GM10266 (cell line): Measurements from ENCODE around the gene GSX1.

ENCODE experiments used
- DNase-seq: peaks from one replicate; pipeline ENCODE4 v3.0.0; 2012; ENCODE audit errors: extremely low spot score
- TF ChIP-seq, protein P1 (sequence below): IDR thresholded peaks from 2 replicates; pipeline ENCODE4 v1.5.1; 2012; ENCODE audit warnings: mild to moderate bottlenecking, low read depth; ENCODE audit not compliant: control insufficient read depth, insufficient read depth; ENCODE audit errors: missing control alignments

GSX1 gene

DNA sequence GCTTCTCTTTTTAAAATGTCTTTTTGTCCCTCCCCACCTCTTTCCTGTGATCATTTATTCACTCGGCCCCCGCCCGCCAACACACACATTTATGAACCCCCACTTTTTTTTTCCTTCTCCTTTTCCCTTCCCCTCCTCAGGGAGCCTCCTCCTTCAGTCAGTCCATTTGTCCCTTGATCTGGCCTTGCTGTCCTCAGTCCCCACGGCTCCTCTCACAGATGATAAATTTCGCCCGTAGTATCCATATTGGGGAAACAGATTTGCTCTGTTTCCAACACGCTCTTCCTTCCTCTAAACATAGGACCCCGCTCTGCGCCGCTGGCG, 2.0 kb downstream of the GSX1 start:
- TF ChIP-seq, protein P1, sequence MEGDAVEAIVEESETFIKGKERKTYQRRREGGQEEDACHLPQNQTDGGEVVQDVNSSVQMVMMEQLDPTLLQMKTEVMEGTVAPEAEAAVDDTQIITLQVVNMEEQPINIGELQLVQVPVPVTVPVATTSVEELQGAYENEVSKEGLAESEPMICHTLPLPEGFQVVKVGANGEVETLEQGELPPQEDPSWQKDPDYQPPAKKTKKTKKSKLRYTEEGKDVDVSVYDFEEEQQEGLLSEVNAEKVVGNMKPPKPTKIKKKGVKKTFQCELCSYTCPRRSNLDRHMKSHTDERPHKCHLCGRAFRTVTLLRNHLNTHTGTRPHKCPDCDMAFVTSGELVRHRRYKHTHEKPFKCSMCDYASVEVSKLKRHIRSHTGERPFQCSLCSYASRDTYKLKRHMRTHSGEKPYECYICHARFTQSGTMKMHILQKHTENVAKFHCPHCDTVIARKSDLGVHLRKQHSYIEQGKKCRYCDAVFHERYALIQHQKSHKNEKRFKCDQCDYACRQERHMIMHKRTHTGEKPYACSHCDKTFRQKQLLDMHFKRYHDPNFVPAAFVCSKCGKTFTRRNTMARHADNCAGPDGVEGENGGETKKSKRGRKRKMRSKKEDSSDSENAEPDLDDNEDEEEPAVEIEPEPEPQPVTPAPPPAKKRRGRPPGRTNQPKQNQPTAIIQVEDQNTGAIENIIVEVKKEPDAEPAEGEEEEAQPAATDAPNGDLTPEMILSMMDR, result no peak
- DNase-seq, result no peak

DNA sequence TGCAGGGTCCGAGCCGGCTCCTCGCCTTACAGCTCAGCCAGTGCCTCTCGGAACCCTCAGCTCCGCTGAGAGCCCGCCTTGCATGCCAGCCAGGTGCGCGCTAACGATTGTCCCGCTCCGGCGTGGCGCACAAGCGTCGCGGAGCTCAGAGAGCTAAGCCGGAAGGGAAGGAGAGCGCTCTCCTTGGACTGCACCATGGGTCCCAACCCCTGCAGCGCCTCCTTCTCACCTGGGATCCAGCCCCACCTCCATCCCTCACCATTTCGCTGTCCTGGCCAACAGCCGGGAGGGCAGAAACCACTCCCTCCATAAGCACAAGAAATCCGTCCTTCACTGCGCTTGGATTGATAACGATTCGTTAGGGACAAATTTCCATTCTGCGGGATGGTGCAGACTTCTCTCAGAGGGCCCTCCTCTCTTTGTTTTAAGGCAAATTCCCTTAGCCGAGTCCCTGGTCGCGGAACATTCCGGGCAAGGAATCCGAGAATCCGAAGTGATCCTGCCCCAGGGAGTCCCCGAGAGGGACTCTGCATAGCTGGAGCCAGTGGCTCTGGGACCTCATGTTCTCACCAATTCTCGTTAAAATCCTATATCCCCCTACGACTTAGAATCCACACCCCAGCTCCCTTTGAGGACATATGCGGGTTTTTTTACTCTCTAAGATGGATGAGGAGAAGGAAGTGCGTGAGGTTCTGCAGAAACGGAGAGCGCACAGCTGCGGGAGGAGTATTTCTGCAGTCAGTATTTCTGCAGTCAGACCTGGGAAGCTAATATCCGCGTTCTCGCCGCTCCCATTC, 2.8 kb downstream of the GSX1 start:
- TF ChIP-seq, protein P1, result no peak
- DNase-seq, result no peak

DNA sequence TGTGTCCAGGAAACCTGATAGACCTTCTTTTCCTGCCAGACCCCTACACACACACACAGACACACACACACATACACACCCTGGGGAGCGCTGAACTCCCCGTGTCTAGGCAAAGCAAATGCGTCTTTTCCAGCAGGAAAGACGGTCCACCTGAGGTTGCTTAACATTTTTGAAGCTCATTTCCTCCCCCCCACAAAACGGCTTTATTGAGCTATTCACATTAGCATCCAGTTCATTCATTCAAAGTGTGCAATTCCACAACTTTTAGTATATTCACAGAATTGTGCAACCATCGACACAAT, 3.4 kb downstream of the GSX1 start:
- TF ChIP-seq, protein P1, result no peak
- DNase-seq, result no peak

DNA sequence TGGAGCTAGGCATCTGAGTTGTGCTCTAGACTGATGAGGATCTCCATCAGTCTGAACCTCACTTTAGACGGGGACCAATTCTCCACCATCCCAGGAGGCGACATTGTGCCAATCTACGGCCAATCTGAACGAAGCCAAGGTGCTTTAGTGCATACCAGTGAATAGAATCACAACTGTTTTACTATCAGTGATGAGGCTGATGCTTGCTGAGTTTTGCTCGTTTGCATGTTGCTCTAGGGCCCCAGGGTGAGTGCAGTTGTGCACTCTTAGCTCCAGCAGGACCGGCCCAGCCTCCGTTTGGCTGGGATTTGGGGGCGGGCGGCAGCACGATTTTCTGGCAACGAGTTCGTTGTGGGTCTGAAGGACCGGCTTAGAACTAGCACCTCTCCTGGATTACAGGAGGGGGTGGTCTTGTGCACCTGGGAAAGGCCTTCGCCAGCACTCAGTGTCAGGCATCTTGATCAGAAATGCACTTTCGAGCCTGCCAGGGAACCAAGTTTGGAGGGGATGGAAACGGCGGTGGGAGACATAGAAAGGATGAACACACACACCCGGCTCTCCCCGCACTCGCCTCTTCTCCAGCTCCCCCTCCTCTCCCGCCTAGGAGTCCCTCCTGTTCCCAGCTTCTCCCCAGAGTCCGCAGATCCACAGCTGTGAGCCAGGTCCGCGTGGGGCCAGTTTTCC, 4.4 kb downstream of the GSX1 start:
- no peak for DNase-seq
- TF ChIP-seq, protein P1, result no peak

DNA sequence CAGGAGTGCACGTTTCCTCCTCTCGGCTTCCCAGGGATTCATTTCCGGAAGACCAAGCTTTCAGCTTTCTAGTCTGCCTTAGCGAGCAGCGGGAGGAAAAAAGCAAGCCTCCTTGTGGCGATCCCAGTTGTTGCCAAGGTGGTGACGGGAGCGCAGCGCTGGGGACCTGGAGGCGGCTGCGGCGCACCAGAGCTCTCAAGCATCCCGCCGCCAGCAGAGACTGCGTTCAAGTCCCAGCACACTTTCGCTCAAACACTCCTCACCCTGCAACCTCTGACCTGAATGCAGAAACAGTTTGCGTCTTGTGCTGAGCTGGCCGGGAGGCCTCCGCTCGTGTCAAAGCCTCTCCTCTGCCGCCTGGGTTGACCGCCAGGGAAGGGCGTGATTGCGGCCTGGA, 4.9 kb downstream of the GSX1 start:
- TF ChIP-seq, protein P1, result no peak
- DNase-seq, result no peak

DNA sequence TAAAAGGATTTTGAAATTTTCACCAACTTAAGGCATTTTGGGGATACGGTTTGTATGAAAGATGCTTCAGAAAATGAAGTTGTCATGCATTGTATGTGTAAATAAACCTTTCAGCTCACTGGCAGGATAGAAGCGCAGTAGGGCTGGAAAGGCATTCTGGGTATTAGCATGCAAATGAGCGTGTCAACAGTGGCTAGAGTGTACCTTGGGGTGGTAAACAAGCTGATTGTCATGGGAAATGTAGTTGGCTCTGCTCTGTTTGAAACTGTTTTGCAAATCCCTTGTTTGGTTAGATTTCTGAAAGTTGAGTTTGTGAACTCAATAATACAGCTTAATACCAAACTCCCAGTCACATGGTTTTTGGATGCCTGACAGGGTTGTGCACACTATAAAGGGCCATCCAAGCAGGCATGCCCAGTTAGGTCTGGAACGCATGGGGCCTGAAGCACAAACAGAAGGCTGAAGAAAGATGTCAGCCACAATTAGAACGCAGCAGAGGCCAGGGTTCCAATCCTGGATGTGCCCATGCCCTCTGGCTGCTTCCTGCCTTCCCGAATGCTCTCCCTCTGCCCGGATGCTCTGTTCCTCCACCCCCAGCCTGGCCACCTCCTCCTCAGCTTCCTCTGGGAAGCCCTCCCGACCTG, 14.6 kb downstream of the GSX1 start:
- TF ChIP-seq, protein P1, result no peak
- no peak for DNase-seq
